Liver (tissue), 9 donors: Measurements from ENCODE around the gene ERP44. TPM values are rescaled to one million over a fixed set of nuclear protein-coding genes. Genes with fewer than 3 reads are reported as not detected.

Experiments
- DNase-seq: peaks from one replicate; pipeline ENCODE4 v3.0.0-alpha.2; 2017; ENCODE audit warnings: low spot score
- H3K27ac ChIP-seq, 2 donors: one replicate each; pipeline ENCODE4 v1.7.0; 2013; ENCODE audit warnings: inconsistent platforms in 2 of 2, low read length in 2 of 2, control low read depth in 1 of 2, low read depth in 1 of 2, mild to moderate bottlenecking in 1 of 2
- H3K27me3 ChIP-seq, 4 donors: one replicate each; pipeline versions ENCODE4 v1.6.1 to v1.7.0; 2013; ENCODE audit warnings: low read length in 3 of 4, inconsistent platforms in 1 of 4, mild to moderate bottlenecking in 1 of 4, moderate library complexity in 1 of 4; ENCODE audit not compliant: control insufficient read depth in 4 of 4, insufficient read depth in 4 of 4
- H3K36me3 ChIP-seq, 4 donors: one replicate each; pipeline versions ENCODE4 v1.6.1 to v1.7.0; 2013; ENCODE audit warnings: low read length in 3 of 4, mild to moderate bottlenecking in 3 of 4, low read depth in 1 of 4, moderate library complexity in 1 of 4; ENCODE audit not compliant: control insufficient read depth in 4 of 4, insufficient read depth in 3 of 4
- H3K4me1 ChIP-seq, 4 donors: one replicate each; pipeline versions ENCODE4 v1.6.1 to v1.7.0; 2013; ENCODE audit warnings: low read length in 3 of 4, mild to moderate bottlenecking in 3 of 4, moderate library complexity in 1 of 4; ENCODE audit not compliant: control insufficient read depth in 4 of 4, insufficient read depth in 4 of 4
- H3K4me3 ChIP-seq, 3 donors: one replicate each; pipeline versions ENCODE4 v1.6.1 to v1.7.0; 2013; ENCODE audit warnings: low read length in 3 of 3, control low read depth in 1 of 3, low read depth in 1 of 3, mild to moderate bottlenecking in 1 of 3
- H3K9ac ChIP-seq, 2 donors: one replicate each; pipeline ENCODE4 v1.7.0; 2013; ENCODE audit warnings: low read length in 2 of 2, mild to moderate bottlenecking in 2 of 2, moderate library complexity in 2 of 2, control low read depth in 1 of 2, low read depth in 1 of 2
- H3K9me3 ChIP-seq, 4 donors: one replicate each; pipeline versions ENCODE4 v1.6.1 to v1.7.0; 2013; ENCODE audit warnings: low read length in 3 of 4; ENCODE audit not compliant: control insufficient read depth in 4 of 4
- EGR1 ChIP-seq, 2 donors: IDR thresholded peaks; 2 replicates each; pipeline ENCODE4 v1.6.1; 2016 to 2018; ENCODE audit warnings: antibody characterized with exemption in 2 of 2, low read depth in 2 of 2
- FOXA1 ChIP-seq: IDR thresholded peaks from 2 replicates; pipeline ENCODE4 v1.6.1; 2016; ENCODE audit warnings: antibody characterized with exemption
- FOXA2 ChIP-seq: IDR thresholded peaks from 2 replicates; pipeline ENCODE4 v1.6.1; 2016; ENCODE audit warnings: antibody characterized with exemption
- GABPA ChIP-seq, 2 donors: IDR thresholded peaks in 1 of 2; conservative IDR thresholded peaks in 1 of 2; 2 replicates each; pipeline ENCODE4 v1.6.1; 2016; ENCODE audit warnings: antibody characterized with exemption in 2 of 2, mild to moderate bottlenecking in 1 of 2, moderate library complexity in 1 of 2
- HNF4A ChIP-seq, 2 donors: conservative IDR thresholded peaks; 2 replicates each; pipeline ENCODE4 v1.6.1; 2016; ENCODE audit warnings: antibody characterized with exemption in 2 of 2, mild to moderate bottlenecking in 2 of 2
- HNF4G ChIP-seq: IDR thresholded peaks from 2 replicates; pipeline ENCODE4 v1.6.1; 2016; ENCODE audit warnings: antibody characterized with exemption
- JUND ChIP-seq, 2 donors: IDR thresholded peaks; 2 replicates each; pipeline ENCODE4 v1.6.1; 2016; ENCODE audit warnings: antibody characterized with exemption in 2 of 2
- NR2F2 ChIP-seq: IDR thresholded peaks from 2 replicates; pipeline ENCODE4 v1.6.1; 2016; ENCODE audit warnings: antibody characterized with exemption
- RAD21 ChIP-seq, 2 donors: IDR thresholded peaks; 2 replicates each; pipeline ENCODE4 v1.6.1; 2016; ENCODE audit warnings: antibody characterized with exemption in 2 of 2, mild to moderate bottlenecking in 2 of 2
- RXRA ChIP-seq, 2 donors: IDR thresholded peaks; 2 replicates each; pipeline ENCODE4 v1.6.1; 2017 to 2018; ENCODE audit warnings: antibody characterized with exemption in 2 of 2, mild to moderate bottlenecking in 1 of 2
- TAF1 ChIP-seq: conservative IDR thresholded peaks from 2 replicates; pipeline ENCODE4 v1.6.1; 2016; ENCODE audit warnings: antibody characterized with exemption, mild to moderate bottlenecking
- whole genome bisulfite sequencing: extraction: QIAGEN DNeasy Blood & Tissue Kit; methylation state at CpG from one replicate; pipeline ENCODE4 v1.1.7; 2013; 5-methylcytosine and 5-hydroxymethylcytosine counted together
- polyA plus RNA-seq, 2 donors: library from polyadenylated mRNA; stranded (reverse) in 1 of 2; unstranded in 1 of 2; fragments of 200-250 nt in 1 of 2; fragments of >200 nt in 1 of 2; fragmentation: Nextera tagmentation in 1 of 2; extraction: Ambion mirVana in 1 of 2; gene quantifications; one replicate each; pipeline versions ENCODE4 v1.2.1 to v1.2.3, GENCODE V29; 2013 to 2015
- total RNA-seq, 2 donors: library from RNA; depleted of rRNA; stranded (reverse); fragments of >200 nt; gene quantifications; one replicate each; pipeline ENCODE4 v1.2.3, GENCODE V29; 2014
- TF ChIP-seq, protein P1 (sequence below): IDR thresholded peaks from 2 replicates; pipeline ENCODE4 v1.6.1; 2016; ENCODE audit warnings: antibody characterized with exemption
- TF ChIP-seq, protein P2 (sequence below): IDR thresholded peaks from 2 replicates; pipeline ENCODE4 v1.6.1; 2016; ENCODE audit warnings: antibody characterized with exemption
- TF ChIP-seq, protein P3 (sequence below): IDR thresholded peaks from 2 replicates; pipeline ENCODE4 v1.6.1; 2016; ENCODE audit warnings: antibody characterized with exemption, mild to moderate bottlenecking
- TF ChIP-seq, protein P4 (sequence below): IDR thresholded peaks from 2 replicates; pipeline ENCODE4 v1.6.1; 2016; ENCODE audit warnings: antibody characterized with exemption
- donor health status: healthy.
- donor health status: healthy.
- donor health status: healthy.
- donor health status: healthy.
- donor health status: healthy.

ERP44 gene
- total and polyA plus RNA-seq, 4 donors = 13.0 to 26.8 (median 19.3) TPM

DNA sequence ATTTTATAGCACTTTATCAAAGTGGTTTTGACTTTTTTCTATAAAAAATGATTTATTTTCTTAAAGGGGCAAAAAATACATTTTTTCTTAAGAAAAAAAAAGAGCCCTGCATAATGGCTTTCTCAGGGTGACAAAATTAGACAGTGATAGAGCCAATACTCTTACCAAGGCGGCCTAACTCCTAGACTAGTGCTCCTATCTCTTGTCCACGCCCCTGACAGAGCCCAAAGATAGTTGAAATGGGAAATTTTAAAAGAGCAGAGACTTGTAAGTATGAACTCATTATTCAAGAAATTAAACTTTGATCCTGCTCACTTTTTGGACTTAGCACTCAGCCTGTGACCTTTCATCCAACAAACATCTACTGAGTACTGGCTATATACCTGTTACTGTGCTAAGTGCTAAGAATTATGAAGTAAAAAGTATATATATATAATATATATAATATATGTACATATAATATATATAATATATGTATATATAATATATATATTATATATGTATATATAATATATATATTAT is 1.4 kb upstream of the ERP44 start:
- Histone ChIP-seq H3K4me1 (peaks cover 3 to 33% (median 20%) of the 10 kb centered on the region in 4 donors), H3K4me3 (peak overlapping the region in 2 of 3 donors; percentile 75 to 79), H3K27ac (no peak overlapping the region), H3K36me3 (peaks cover 3 to 9% (median 5%) of the 10 kb centered on the region in 4 donors), H3K9me3 (no peaks in the 10 kb centered on the region), H3K9ac (peak overlapping the region; percentile 14 to 37), H3K27me3 (no peaks in the 10 kb centered on the region)
- TF ChIP-seq NR2F2 (no peak), FOXA2 (no peak), GABPA (IDR thresholded peaks at IDR 0.05 in 1 of 2, conservative IDR thresholded peaks at IDR 0.05 in 1 of 2) (no peak), JUND (IDR thresholded peaks at IDR 0.05) (no peak), HNF4A (conservative IDR thresholded peaks at IDR 0.05) (peak; percentile 68 to 82)
- TF ChIP-seq, protein P1, sequence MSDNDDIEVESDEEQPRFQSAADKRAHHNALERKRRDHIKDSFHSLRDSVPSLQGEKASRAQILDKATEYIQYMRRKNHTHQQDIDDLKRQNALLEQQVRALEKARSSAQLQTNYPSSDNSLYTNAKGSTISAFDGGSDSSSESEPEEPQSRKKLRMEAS = no peak
- TF ChIP-seq, protein P2, sequence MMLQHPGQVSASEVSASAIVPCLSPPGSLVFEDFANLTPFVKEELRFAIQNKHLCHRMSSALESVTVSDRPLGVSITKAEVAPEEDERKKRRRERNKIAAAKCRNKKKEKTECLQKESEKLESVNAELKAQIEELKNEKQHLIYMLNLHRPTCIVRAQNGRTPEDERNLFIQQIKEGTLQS = no peak
- WGBS = 40% methylated on average over 2 of the region's 2 CpGs
- no peak for DNase-seq

DNA sequence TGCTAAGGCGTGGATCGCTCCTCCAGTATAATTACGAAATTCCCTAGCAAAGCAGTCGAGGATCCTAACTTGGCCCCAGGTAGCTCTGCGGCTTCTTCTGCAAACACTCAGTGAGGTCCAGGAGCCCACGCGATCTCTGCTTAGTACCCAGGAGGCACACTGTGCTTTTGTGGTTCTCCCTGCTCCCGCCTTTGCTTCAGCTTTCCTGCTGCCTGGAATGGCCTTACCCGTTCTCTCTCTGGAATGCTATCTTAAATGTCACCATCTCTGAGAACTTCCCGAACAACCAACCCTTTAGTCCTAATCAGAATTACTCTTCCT is 882 bp upstream of the ERP44 start:
- peaks cover 3 to 33% (median 20%) of the 10 kb centered on the region in 4 donors for H3K4me1 ChIP-seq
- no peaks in the 10 kb centered on the region for H3K27me3 ChIP-seq
- H3K4me3 ChIP-seq = peak overlapping the region; percentile 73 to 79 (median 75)
- peak overlapping the region; percentile 67 to 74 for H3K27ac ChIP-seq
- DNase-seq = no peak
- 5% methylated on average over 10 of the region's 10 CpGs for WGBS
- no peak for TF ChIP-seq JUND (IDR thresholded peaks at IDR 0.05)
- TF ChIP-seq FOXA2 = no peak
- TF ChIP-seq, protein P3, sequence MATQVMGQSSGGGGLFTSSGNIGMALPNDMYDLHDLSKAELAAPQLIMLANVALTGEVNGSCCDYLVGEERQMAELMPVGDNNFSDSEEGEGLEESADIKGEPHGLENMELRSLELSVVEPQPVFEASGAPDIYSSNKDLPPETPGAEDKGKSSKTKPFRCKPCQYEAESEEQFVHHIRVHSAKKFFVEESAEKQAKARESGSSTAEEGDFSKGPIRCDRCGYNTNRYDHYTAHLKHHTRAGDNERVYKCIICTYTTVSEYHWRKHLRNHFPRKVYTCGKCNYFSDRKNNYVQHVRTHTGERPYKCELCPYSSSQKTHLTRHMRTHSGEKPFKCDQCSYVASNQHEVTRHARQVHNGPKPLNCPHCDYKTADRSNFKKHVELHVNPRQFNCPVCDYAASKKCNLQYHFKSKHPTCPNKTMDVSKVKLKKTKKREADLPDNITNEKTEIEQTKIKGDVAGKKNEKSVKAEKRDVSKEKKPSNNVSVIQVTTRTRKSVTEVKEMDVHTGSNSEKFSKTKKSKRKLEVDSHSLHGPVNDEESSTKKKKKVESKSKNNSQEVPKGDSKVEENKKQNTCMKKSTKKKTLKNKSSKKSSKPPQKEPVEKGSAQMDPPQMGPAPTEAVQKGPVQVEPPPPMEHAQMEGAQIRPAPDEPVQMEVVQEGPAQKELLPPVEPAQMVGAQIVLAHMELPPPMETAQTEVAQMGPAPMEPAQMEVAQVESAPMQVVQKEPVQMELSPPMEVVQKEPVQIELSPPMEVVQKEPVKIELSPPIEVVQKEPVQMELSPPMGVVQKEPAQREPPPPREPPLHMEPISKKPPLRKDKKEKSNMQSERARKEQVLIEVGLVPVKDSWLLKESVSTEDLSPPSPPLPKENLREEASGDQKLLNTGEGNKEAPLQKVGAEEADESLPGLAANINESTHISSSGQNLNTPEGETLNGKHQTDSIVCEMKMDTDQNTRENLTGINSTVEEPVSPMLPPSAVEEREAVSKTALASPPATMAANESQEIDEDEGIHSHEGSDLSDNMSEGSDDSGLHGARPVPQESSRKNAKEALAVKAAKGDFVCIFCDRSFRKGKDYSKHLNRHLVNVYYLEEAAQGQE = no peak
- TF ChIP-seq RAD21 (IDR thresholded peaks at IDR 0.05) = no peak
- TF ChIP-seq TAF1 = no peak
- no peak for TF ChIP-seq FOXA1
- TF ChIP-seq RXRA (IDR thresholded peaks at IDR 0.05) = no peak
- TF ChIP-seq, protein P1 = no peak
- no peak for TF ChIP-seq GABPA (IDR thresholded peaks at IDR 0.05 in 1 of 2, conservative IDR thresholded peaks at IDR 0.05 in 1 of 2)
- TF ChIP-seq, protein P4, sequence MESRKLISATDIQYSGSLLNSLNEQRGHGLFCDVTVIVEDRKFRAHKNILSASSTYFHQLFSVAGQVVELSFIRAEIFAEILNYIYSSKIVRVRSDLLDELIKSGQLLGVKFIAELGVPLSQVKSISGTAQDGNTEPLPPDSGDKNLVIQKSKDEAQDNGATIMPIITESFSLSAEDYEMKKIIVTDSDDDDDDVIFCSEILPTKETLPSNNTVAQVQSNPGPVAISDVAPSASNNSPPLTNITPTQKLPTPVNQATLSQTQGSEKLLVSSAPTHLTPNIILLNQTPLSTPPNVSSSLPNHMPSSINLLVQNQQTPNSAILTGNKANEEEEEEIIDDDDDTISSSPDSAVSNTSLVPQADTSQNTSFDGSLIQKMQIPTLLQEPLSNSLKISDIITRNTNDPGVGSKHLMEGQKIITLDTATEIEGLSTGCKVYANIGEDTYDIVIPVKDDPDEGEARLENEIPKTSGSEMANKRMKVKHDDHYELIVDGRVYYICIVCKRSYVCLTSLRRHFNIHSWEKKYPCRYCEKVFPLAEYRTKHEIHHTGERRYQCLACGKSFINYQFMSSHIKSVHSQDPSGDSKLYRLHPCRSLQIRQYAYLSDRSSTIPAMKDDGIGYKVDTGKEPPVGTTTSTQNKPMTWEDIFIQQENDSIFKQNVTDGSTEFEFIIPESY = no peak
- TF ChIP-seq HNF4G = no peak
- no peak for TF ChIP-seq EGR1 (IDR thresholded peaks at IDR 0.05; ENCODE audit: low read depth in 2 of 2)
- peaks cover 0 to 5% (median 3%) of the 10 kb centered on the region in 4 donors for H3K36me3 ChIP-seq
- no peaks in the 10 kb centered on the region for H3K9me3 ChIP-seq
- peak overlapping the region; percentile 37 to 71 for H3K9ac ChIP-seq
